Measurements from ENCODE around the gene FTO.

DNA sequence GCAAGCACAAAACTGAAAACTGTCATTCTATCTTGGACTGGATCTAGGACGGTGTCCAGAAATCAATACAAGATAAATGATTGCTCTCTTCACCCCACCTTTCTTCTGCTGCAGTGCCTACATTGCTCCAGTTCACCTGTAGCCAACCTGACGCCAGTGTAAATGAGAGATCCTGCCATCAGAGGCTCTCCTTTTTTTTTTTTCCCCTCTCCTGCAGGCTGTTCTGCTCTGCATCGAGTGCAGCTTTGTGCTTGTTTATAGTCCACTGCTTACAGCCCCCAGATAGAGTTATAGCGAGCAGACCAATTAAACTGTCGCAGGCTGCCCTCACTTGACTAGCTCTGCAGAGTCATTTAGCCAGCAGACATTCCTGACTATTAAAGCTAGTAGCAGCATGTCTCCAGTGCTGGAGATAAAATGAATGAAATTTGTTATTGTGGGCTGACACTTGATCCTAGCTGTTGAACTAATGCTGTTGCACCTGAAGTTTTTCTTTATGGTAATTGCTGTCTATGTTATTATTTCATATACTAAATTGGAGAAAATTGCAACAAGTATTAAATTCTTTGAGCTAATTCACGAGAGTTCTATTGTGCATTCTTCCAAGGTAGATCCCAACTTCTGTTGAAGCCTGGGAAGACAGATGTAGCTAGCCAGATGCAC is 257.1 kb downstream of the FTO start:
- TF ChIP-seq, protein P1, sequence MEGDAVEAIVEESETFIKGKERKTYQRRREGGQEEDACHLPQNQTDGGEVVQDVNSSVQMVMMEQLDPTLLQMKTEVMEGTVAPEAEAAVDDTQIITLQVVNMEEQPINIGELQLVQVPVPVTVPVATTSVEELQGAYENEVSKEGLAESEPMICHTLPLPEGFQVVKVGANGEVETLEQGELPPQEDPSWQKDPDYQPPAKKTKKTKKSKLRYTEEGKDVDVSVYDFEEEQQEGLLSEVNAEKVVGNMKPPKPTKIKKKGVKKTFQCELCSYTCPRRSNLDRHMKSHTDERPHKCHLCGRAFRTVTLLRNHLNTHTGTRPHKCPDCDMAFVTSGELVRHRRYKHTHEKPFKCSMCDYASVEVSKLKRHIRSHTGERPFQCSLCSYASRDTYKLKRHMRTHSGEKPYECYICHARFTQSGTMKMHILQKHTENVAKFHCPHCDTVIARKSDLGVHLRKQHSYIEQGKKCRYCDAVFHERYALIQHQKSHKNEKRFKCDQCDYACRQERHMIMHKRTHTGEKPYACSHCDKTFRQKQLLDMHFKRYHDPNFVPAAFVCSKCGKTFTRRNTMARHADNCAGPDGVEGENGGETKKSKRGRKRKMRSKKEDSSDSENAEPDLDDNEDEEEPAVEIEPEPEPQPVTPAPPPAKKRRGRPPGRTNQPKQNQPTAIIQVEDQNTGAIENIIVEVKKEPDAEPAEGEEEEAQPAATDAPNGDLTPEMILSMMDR (IDR thresholded peaks at IDR 0.05 in 4 of 5, conservative IDR thresholded peaks at IDR 0.05 in 1 of 5) = no peak
- no peak for TF ChIP-seq POLR2A (IDR thresholded peaks at IDR 0.05)

Data from gastrocnemius medialis (tissue), 4 donors.